Small intestine (tissue), 7 donors: ENCODE results near the gene CAMK2B. TPM values are rescaled to one million over a fixed set of nuclear protein-coding genes. Genes with fewer than 3 reads are reported as not detected.

ENCODE experiments used
- DNase-seq, 2 donors: peaks; one replicate each; pipeline versions ENCODE4 v3.0.0 to v3.0.0-alpha.2; 2013
- FAIRE-seq: peaks from 2 replicates; lab custom pipeline; 2012; peaks lifted over from hg19 to GRCh38; lab: Jason Lieb, UNC
- H3K27ac ChIP-seq, 3 donors: one replicate each; pipeline ENCODE4 v1.5.1; 2013; ENCODE audit warnings: low read length in 2 of 3, mild to moderate bottlenecking in 2 of 3, control low read depth in 1 of 3, inconsistent platforms in 1 of 3, low read depth in 1 of 3, moderate library complexity in 1 of 3
- H3K27me3 ChIP-seq, 3 donors: one replicate each; pipeline ENCODE4 v1.6.1; 2013; ENCODE audit warnings: low read length in 3 of 3, inconsistent platforms in 1 of 3; ENCODE audit not compliant: control insufficient read depth in 3 of 3, insufficient read depth in 3 of 3
- H3K36me3 ChIP-seq, 3 donors: one replicate each; pipeline ENCODE4 v1.6.1; 2013; ENCODE audit warnings: low read length in 3 of 3, inconsistent platforms in 1 of 3, low read depth in 1 of 3, mild to moderate bottlenecking in 1 of 3, moderate library complexity in 1 of 3; ENCODE audit not compliant: control insufficient read depth in 3 of 3, insufficient read depth in 2 of 3
- H3K4me1 ChIP-seq, 3 donors: one replicate each; pipeline ENCODE4 v1.6.1; 2013; ENCODE audit warnings: low read length in 2 of 3, inconsistent platforms in 1 of 3, low read depth in 1 of 3, mild to moderate bottlenecking in 1 of 3, moderate library complexity in 1 of 3; ENCODE audit not compliant: control insufficient read depth in 3 of 3, insufficient read depth in 2 of 3
- H3K4me3 ChIP-seq, 3 donors: one replicate each; pipeline ENCODE4 v1.5.1; 2013; ENCODE audit warnings: low read length in 3 of 3, control low read depth in 1 of 3, inconsistent platforms in 1 of 3, low read depth in 1 of 3, mild to moderate bottlenecking in 1 of 3, moderate library complexity in 1 of 3
- H3K9me3 ChIP-seq, 2 donors: one replicate each; pipeline ENCODE4 v1.6.1; 2013; ENCODE audit warnings: low read depth in 1 of 2, low read length in 1 of 2; ENCODE audit not compliant: control insufficient read depth in 2 of 2, insufficient read depth in 1 of 2
- WGBS, 3 donors: extraction: QIAGEN DNeasy Blood & Tissue Kit; methylation state at CpG; one replicate each; pipeline ENCODE4 v1.1.7; 2013; 5-methylcytosine and 5-hydroxymethylcytosine counted together
- polyA plus RNA-seq, 4 donors: library from polyadenylated mRNA; stranded (reverse) in 3 of 4; unstranded in 1 of 4; fragments of 200-250 nt in 3 of 4; fragments of 120-200 nt in 1 of 4; gene quantifications; one replicate each; pipeline versions ENCODE4 v1.2.1 to v1.2.3, GENCODE V29; 2013
- donor health status: healthy with polysubstance abuse.
- donor health status: control.
- donor health status: control.
- donor health status: Bipolar disorder and iron deficiency.
- donor health status: healthy.

CAMK2B gene
- polyA plus RNA-seq, 4 donors: 1.3 to 1.8 (median 1.5) TPM

- no peak for DNase-seq
- FAIRE-seq: no peak
- Histone ChIP-seq H3K9me3 (no peaks in the 10 kb centered on the region), H3K27me3 (peaks cover 0 to 9% (median 0%) of the 10 kb centered on the region in 3 donors), H3K4me1 (no peaks in the 10 kb centered on the region), H3K4me3 (no peak overlapping the region), H3K27ac (no peak overlapping the region), H3K36me3 (no peaks in the 10 kb centered on the region)
- 84 to 89% (median 88%) methylated on average over 6 of the region's 6 CpGs for WGBS, 3 donors
Observed at GRCh38 chr7:44272981-44273380, 52.4 kb downstream of the CAMK2B start.

GRCh38 chr7:44272456-44272855 lies 52.9 kb downstream of the CAMK2B start:
- Histone ChIP-seq H3K36me3 (no peaks in the 10 kb centered on the region), H3K4me3 (no peak overlapping the region), H3K27ac (no peak overlapping the region), H3K4me1 (no peaks in the 10 kb centered on the region), H3K27me3 (peaks cover 0 to 12% (median 0%) of the 10 kb centered on the region in 3 donors), H3K9me3 (no peaks in the 10 kb centered on the region)
- WGBS, 3 donors: 69 to 79% (median 78%) methylated on average over 7 of the region's 7 CpGs
- DNase-seq (no peak), FAIRE-seq (no peak)

- WGBS, 3 donors: 80 to 84% (median 82%) methylated on average over 5 to 7 of the region's 7 CpGs
- Histone ChIP-seq H3K36me3 (no peaks in the 10 kb centered on the region), H3K4me3 (no peak overlapping the region), H3K9me3 (no peaks in the 10 kb centered on the region), H3K27ac (no peak overlapping the region), H3K4me1 (no peaks in the 10 kb centered on the region), H3K27me3 (peaks cover 0 to 13% (median 0%) of the 10 kb centered on the region in 3 donors)
- no peak for FAIRE-seq
- DNase-seq: no peak
Observed at GRCh38 chr7:44269943-44270493, 55.4 kb downstream of the CAMK2B start.

- no peak overlapping the region for H3K4me3 ChIP-seq
- no peak for FAIRE-seq
- no peaks in the 10 kb centered on the region for H3K9me3 ChIP-seq
- DNase-seq: no peak
- H3K36me3 ChIP-seq: no peaks in the 10 kb centered on the region
- H3K27ac ChIP-seq: no peak overlapping the region
- peaks cover 0 to 13% (median 0%) of the 10 kb centered on the region in 3 donors for H3K27me3 ChIP-seq
- H3K4me1 ChIP-seq: no peaks in the 10 kb centered on the region
- WGBS, 3 donors: 81 to 87% (median 83%) methylated on average over 10 of the region's 10 CpGs
Observed at GRCh38 chr7:44269417-44269816, 56.0 kb downstream of the CAMK2B start.

GRCh38 chr7:44268671-44269070 lies 56.7 kb downstream of the CAMK2B start:
- WGBS, 3 donors: 66 to 88% (median 71%) methylated on average over 5 of the region's 5 CpGs
- no peak for FAIRE-seq

GRCh38 chr7:44267719-44268421 lies 57.5 kb downstream of the CAMK2B start:
- DNase-seq: no peak
- no peaks in the 10 kb centered on the region for H3K36me3 ChIP-seq
- no peak overlapping the region for H3K27ac ChIP-seq
- H3K27me3 ChIP-seq: peaks cover 0 to 18% (median 0%) of the 10 kb centered on the region in 3 donors
- H3K4me3 ChIP-seq: no peak overlapping the region
- FAIRE-seq: no peak
- 66 to 76% (median 70%) methylated on average over 20 to 21 of the region's 21 CpGs for WGBS, 3 donors
- H3K4me1 ChIP-seq: no peaks in the 10 kb centered on the region
- no peaks in the 10 kb centered on the region for H3K9me3 ChIP-seq

More at GRCh38 chr7:44268671-44269070, 56.7 kb downstream of the CAMK2B start:
- Histone ChIP-seq H3K27me3 (peaks cover 0 to 16% (median 0%) of the 10 kb centered on the region in 3 donors), H3K27ac (no peak overlapping the region), H3K36me3 (no peaks in the 10 kb centered on the region), H3K4me3 (no peak overlapping the region), H3K9me3 (no peaks in the 10 kb centered on the region), H3K4me1 (no peaks in the 10 kb centered on the region)
- DNase-seq: no peak

GRCh38 chr7:44267178-44267577 lies 58.2 kb downstream of the CAMK2B start:
- peaks cover 0 to 16% (median 0%) of the 10 kb centered on the region in 3 donors for H3K27me3 ChIP-seq
- H3K4me3 ChIP-seq: no peak overlapping the region
- no peaks in the 10 kb centered on the region for H3K36me3 ChIP-seq
- H3K9me3 ChIP-seq: no peaks in the 10 kb centered on the region
- DNase-seq (no peak), FAIRE-seq (no peak)
- H3K27ac ChIP-seq: no peak overlapping the region
- H3K4me1 ChIP-seq: no peaks in the 10 kb centered on the region
- 91 to 95% (median 91%) methylated on average over 3 of the region's 3 CpGs for WGBS, 3 donors

GRCh38 chr7:44266526-44266925 lies 58.9 kb downstream of the CAMK2B start:
- no peaks in the 10 kb centered on the region for H3K9me3 ChIP-seq

More at GRCh38 chr7:44266526-44266925, 58.9 kb downstream of the CAMK2B start:
- H3K4me1 ChIP-seq: no peaks in the 10 kb centered on the region
- H3K4me3 ChIP-seq: no peak overlapping the region
- H3K36me3 ChIP-seq: no peaks in the 10 kb centered on the region
- 84 to 89% (median 86%) methylated on average over 8 of the region's 8 CpGs for WGBS, 3 donors
- DNase-seq (no peak), FAIRE-seq (no peak)
- H3K27me3 ChIP-seq: peaks cover 0 to 16% (median 0%) of the 10 kb centered on the region in 3 donors
- no peak overlapping the region for H3K27ac ChIP-seq
